GM18526 (cell line): ENCODE results near the gene KIF5A.

Experiments
- POLR2A ChIP-seq: IDR thresholded peaks from 3 replicates; pipeline ENCODE4 v1.6.1; 2011; ENCODE audit not compliant: insufficient read length; ENCODE audit errors: extremely low read depth

The KIF5A gene

DNA sequence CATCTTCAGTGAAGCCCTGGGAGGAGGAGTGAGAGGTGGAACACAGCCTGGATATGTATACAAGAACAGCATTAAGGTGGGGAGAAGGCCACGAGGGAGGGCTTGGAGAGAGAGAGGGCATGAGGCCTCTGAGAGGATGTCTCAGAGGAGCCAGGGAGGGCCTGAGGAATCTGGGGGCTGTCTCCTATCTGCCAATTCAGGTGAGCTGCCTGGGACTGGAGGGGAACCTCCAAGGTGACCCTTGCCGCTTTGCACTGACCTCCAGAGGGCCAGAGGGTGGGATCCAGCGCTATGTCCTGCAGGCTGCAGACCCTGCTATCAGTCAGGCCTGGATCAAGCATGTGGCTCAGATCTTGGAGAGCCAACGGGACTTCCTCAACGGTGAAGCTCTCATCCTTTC, 65.8 kb downstream of the KIF5A start:
- TF ChIP-seq POLR2A, result no peak

DNA sequence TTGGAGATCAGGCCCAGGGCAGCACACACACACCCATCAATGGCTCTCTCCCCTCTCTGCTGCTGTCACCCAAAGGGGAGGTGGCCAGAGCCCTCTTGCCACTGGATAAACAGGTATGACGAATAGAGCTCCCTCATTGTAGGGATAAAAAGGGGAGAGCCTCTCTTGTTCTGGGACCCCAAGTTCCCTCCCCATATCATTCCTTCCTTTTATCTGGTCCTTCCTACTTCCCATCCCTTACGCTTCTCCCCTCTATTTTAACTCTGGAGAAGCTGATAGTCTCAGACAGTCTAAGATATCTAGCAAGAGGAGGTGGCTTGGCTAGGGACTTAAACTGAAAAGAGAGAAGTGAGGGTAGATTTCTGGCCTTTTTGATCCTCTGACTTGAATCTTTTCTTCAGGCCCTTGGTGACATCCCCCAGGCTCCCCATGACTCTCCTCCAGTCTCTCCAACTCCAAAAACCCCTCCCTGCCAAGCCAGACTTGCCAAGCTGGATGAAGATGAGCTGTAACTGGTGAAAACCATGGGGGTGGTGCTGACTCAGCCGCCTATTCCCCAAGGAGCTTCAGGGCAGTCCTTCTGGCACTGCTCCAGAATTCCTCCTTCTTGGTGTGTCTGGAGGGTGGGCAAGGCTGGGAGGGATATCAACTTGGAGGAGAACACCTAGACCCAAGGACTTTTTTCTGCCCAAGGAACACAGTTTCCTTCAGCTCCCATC, 66.7 kb downstream of the KIF5A start:
- no peak for TF ChIP-seq POLR2A

DNA sequence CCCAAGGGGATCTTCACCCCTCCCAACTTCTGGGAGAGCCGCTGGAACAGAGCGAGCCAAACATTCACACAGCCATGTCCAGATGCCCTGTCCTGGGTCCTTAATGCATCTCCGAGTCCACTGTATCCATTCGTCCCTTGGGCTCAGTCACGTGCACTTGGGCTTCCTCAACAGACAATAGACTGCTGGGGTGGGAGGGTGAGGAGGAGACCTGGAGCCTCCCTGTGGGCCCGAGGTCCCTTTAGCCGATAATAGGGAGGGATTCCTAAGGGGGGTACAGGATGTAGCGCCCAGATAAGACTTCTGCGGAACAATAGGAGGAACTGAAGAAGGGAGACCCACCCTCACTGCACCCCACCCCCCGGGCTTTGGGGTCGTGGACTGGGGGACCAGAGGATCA, 68.1 kb downstream of the KIF5A start:
- TF ChIP-seq POLR2A, result no peak

DNA sequence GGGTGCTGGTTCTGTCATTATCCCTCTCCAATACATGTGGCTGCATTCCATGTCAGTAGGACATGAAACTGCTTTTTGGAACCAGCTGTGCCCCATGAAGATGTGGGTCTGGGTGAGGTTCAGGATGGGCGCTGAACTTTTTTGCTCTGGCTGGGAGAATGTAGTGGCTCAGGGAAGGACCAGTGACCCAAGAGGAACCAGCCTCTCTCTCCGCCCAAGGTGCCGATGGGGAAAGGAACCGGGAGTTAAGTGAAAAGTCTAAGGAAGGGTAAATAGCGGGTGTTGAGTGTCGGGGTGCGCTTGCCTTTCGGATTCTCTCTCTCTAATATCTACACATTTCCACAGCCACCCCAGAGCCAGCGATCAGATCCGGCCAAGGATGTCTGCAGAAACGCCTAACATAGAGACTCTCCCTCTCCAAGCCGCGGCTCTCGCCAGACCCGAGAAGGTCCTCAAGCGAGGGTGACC, 69.2 kb downstream of the KIF5A start:
- TF ChIP-seq POLR2A, result no peak

DNA sequence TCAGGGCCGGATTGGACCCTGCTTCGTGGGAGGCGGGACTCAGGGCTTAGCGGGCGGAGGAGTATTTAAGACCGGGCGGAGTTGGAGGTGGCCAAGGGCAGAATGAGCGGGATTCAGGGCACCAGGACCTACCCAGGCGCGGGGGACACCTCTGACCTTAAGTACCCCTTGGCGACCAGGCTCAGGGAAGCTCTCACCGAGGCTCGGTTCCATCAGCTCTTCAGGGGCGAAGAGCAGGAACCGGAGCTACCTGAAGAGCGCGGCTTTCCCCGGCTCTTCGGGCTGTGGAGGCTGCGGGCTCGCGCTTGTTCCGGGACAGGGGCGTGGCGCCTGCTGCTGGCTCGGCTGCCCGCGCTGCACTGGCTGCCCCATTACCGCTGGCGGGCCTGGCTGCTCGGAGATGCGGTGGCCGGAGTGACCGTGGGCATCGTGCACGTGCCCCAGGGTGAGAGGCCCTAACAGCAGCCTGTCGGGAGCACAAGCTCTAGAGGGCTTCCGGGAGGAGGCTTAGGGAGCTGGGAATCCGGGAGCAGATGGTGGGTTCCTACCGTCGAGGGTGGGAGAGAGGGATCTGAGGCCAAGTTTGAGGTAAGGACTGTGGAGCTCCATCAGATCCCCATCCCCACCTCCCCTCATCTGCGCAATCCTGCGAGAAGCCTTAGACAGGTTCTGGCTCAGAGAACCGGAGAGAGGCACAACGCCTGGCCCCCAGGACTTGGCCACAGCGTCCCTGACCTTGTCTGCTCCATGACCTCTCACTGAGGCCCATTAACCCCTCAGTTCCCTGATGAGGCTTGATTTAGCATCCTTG, 69.8 kb downstream of the KIF5A start:
- TF ChIP-seq POLR2A, result no peak

DNA sequence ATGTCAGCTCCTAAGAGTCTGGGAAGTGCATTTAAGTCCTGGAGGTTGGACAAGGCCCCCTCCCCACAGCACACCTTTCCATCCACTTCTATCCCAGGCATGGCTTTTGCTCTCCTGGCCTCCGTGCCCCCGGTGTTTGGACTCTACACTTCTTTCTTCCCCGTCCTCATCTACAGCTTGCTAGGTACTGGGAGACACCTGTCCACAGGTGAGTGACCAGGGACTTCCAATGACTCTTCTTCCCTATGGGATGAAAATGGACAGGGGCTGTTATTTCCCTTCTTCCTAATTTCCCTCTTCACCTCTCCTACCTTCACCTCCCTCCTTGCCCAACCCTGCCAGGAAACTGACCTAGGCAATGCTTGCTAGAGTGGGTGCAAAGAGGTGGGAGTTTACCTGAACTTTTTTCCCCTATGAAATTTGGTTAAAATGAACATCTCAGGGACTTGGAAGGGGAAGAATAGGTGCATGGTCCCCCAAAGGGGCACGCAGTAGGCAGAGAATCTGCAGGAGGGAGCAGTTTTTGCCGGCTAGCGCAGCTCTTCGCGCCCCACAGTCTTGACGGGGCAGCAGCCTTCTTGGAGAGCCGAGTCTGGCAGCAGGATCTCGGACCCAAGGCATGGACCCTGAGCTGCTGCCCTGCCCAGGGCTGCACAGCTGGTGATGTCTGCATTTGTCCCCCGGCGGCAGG, 70.5 kb downstream of the KIF5A start:
- no peak for TF ChIP-seq POLR2A

DNA sequence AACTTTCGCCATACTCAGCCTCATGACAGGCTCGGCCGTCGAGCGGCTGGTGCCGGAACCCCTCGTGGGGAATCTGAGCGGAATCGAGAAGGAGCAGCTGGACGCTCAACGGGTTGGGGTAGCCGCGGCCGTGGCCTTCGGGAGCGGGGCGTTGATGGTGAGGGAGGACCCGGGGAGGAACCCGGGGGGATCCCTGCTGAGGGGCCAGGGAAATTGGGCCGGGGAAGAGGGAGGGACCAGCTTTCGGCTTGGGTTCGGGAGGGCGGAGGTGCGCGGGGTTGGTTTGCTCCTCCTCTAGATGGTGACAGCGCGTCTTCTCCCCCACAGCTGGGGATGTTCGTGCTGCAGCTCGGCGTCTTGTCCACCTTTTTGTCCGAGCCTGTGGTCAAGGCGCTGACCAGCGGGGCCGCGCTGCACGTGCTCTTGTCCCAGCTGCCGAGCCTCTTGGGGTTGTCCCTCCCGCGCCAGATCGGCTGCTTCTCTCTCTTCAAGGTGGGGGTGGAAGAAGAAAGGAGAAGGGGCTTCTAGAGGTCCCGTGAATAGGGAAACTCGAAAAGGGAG, 71.2 kb downstream of the KIF5A start:
- TF ChIP-seq POLR2A, result no peak

DNA sequence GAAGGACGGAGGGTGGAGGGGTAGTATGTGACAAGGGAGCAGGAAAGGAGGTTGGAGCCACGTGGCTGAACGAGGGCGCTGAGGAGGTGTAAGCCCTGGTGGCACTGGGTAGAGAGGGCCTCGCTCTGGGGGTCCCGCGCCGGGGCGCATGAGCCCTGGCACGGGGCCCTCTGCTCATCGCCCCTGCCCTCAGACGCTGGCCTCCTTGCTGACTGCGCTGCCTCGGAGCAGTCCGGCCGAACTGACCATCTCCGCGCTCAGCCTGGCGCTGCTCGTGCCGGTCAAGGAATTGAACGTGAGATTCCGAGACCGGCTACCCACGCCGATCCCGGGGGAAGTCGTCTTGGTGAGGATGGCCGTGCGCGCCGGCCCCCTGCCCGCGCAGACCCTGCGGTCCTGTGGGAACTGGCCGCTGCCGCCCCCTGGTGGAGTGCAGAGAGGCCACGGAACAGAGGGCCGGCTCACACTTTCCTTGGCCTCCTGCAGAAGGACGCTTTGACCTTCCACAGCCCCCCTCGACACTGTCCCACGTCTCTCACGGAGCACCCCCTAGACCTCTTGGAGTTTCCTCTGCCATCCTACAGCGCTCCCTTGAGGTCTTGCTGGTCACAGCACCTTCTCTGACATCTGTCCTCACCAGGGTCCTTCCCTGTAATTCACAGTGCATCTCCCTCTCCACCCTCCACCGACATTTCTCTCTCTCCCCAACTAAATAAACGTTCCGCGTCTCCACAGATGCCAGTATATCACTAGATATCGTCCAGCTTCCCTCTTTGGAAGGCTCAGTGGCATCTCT, 71.9 kb downstream of the KIF5A start:
- TF ChIP-seq POLR2A, result no peak

DNA sequence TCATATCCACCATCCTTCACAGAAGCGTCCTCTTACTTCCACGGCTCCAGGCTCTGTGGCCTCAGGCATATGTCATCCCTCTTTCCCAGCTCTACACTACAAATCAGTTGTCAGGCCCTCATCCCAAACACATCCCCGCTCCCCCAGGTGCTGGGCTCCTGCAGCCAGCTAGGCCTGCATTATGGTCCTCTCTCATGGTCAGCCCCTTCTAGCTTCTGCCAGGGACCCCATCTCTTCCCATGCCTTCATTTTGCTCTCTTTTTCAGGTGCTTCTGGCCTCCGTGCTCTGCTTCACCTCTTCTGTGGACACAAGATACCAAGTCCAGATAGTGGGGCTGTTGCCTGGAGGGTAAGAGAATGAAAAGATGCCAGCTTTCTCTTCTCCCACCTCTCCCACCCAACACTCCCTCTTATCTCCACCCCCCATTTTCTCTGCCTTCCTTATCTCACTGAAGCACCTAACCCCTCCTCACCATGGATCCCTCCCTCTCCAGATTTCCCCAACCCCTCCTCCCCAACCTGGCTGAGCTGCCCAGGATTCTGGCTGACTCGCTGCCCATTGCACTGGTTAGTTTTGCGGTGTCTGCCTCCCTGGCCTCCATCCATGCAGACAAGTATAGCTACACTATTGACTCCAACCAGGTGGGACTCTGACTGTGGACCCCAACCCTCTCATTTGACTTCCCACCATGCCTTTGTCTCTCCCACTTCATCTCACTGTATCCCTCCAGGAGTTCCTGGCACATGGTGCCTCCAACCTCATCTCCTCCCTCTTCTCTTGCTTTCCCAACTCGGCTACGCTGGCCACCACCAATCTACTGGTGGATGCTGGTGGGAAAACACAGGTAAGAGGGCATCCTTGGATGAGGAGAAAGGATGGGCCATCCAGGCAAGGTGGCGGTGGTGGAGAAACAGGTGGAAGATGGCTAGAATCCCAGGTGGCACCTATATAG, 72.7 kb downstream of the KIF5A start:
- no peak for TF ChIP-seq POLR2A

DNA sequence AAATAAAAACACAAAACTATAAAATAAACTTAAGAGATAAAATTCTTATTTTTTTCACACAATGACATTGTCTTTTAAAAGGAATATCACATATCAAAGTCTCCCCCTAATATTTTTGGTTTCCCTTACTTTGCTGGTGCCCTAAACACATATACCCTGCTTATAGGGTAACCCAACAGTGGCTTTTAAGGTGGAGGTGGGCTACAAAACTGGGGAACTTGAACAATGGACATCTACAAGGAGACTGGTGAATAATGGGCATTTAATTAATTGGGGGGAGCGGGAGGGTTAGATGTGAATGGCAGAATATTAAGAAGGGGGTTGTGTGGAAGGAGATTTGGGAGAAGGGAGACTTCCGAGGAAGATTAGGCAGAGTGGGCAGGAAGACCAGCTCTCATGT, 73.5 kb downstream of the KIF5A start:
- no peak for TF ChIP-seq POLR2A

DNA sequence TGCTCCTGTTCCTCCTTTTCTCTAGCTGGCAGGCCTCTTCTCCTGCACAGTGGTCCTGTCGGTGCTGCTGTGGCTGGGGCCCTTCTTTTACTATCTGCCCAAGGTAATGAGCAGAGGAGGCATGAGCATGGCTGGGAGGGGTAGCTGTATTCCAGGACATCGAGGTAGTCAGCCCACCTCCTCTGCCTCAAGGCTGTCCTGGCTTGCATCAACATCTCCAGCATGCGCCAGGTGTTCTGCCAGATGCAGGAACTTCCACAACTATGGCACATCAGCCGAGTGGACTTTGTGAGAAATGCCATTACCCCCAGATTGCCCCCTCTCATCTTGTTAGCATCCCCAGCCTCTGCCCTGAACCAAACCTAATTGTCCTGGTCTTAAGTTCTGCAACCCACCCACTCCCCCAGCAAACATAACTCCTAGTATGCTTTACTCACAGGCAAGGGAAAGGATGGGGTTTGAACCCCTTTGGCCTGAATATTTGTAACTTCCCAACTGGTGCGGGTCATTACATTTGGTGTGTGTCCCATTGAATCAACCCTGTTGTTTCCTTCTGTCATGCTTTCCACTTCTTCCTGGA, 74.1 kb downstream of the KIF5A start:
- TF ChIP-seq POLR2A, result no peak

DNA sequence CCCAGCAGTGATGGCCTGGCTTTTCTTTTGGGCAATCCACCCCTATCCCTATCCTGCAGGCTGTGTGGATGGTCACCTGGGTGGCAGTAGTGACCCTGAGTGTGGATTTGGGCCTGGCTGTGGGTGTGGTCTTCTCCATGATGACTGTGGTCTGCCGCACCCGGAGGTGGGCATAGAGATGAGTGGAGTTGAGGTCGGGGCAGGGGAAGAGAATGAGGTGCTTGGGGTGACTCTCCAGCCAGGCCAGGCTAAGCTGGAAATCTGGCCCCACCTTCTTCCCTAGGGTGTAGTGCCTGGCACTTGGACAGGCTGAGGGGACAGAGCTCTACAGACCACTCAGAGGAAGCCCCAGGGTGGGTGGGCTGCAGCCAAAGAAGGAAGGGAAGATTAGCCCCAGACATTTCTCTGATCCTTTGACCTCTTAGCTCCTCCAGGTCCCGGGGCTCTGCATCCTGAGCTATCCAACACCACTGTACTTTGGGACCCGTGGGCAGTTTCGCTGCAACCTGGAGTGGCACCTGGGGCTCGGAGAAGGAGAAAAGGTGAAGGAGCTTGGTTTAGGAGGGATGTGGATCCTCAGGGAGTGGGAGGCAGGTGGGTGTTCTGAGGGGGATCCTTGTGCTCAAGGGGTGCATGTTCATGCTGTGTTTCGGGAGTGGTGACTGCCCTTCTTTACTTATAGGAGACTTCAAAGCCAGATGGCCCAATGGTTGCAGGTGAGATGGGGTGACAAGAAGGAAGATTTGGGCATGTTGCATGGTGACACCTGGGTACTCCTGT, 74.8 kb downstream of the KIF5A start:
- TF ChIP-seq POLR2A, result no peak
